ENCODE results near the gene TRIM52. TPM values are rescaled to one million over a fixed set of nuclear protein-coding genes. Genes with fewer than 3 reads are reported as not detected.

TRIM52 gene
- total and polyA plus RNA-seq, 2 of the 13 experiments (the other 11 are each of a cell fraction or from before 2014, with no cell fraction given) = 7.2 to 11.6 TPM

DNA sequence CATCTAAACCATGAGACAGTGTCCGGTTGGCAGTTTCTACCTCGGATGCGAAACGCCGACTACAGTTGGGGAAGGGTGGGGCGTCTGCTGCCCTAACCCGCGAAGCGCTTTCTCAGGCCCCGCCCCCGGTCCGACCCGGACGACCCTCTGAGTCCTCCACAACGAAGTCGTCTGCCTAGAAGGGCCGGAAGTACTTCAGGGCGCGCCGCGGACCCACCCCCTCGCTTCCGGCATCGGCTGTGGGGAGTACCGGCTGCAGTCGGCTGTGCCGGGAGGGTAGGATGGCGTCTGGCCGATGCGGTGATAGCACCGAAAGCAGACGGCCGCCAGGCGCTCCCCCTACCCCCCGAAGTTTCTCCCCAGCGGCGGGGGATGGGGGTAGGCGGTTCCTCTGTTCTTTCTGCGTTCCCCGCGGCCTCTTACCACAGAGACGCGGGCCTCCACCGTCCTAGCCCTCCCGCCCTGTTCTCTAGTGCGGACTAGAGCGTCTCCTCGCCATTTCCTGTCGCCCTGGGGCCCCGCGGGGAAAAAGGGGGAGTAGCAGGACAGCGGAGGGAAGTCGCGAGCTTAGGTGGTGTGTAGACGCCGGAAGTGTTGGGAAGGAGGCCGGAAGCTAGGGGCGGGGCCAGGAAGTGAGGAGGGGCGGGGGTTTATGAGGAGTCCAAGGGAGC, 37.8 kb downstream of the TRIM52 start, which contains the start of gene TRIM41 (continued):
- TF ChIP-seq SOX5 (CRISPR knock-in tag; IDR thresholded peaks at IDR 0.05; ENCODE audit: borderline replicate concordance) (peak; percentile 43; the same call in 1 of the 2 replicates), HDAC2 (CRISPR knock-in tag; IDR thresholded peaks at IDR 0.05) (peak; percentile 56), ZNF121 (CRISPR knock-in tag; IDR thresholded peaks at IDR 0.05) (no peak), MAFK (conservative IDR thresholded peaks at IDR 0.05 in 1 of 2, IDR thresholded peaks at IDR 0.05 in 1 of 2; ENCODE audit: low read length in 2 of 2) (no peak), ZNF709 (CRISPR knock-in tag; IDR thresholded peaks at IDR 0.05) (no peak), ZNF839 (CRISPR knock-in tag; IDR thresholded peaks at IDR 0.05; ENCODE audit: borderline replicate concordance) (peak; percentile 82; the same call in 1 of the 2 replicates), TOE1 (CRISPR knock-in tag; IDR thresholded peaks at IDR 0.05) (no peak), TBP (CRISPR knock-in tag; IDR thresholded peaks at IDR 0.05) (0 out of 2 replicates have a peak, but pooled peaks have one; percentile 3), YY1 (IDR thresholded peaks at IDR 0.05; ENCODE audit: insufficient read depth, insufficient replicate concordance, low read depth, low read length) (peak; percentile 36), NR2F2 (IDR thresholded peaks at IDR 0.05; ENCODE audit: borderline replicate concordance, low read depth) (no peak), AGO1 (IDR thresholded peaks at IDR 0.05; ENCODE audit: low read depth, low read length, poor library complexity, severe bottlenecking) (no peak), ZBTB8A (CRISPR knock-in tag; IDR thresholded peaks at IDR 0.05; ENCODE audit: borderline replicate concordance, low read depth) (no peak), ZNF652 (CRISPR knock-in tag; IDR thresholded peaks at IDR 0.05; ENCODE audit: borderline replicate concordance, low read depth) (no peak), FIP1L1 (IDR thresholded peaks at IDR 0.05; ENCODE audit: borderline replicate concordance, insufficient read depth, low read depth, low read length) (peak; percentile 85; the same call in 1 of the 2 replicates), ZNF781 (CRISPR knock-in tag; IDR thresholded peaks at IDR 0.05; ENCODE audit: borderline replicate concordance, not compliant biosample characterization) (peak; percentile 69), HHEX (CRISPR knock-in tag; IDR thresholded peaks at IDR 0.05) (no peak), RAD51 (IDR thresholded peaks at IDR 0.05; ENCODE audit: borderline replicate concordance) (no peak), ZNF383 (CRISPR knock-in tag; IDR thresholded peaks at IDR 0.05; ENCODE audit: borderline replicate concordance) (peak; percentile 89; the same call in 1 of the 2 replicates)
- TF ChIP-seq, protein P1, sequence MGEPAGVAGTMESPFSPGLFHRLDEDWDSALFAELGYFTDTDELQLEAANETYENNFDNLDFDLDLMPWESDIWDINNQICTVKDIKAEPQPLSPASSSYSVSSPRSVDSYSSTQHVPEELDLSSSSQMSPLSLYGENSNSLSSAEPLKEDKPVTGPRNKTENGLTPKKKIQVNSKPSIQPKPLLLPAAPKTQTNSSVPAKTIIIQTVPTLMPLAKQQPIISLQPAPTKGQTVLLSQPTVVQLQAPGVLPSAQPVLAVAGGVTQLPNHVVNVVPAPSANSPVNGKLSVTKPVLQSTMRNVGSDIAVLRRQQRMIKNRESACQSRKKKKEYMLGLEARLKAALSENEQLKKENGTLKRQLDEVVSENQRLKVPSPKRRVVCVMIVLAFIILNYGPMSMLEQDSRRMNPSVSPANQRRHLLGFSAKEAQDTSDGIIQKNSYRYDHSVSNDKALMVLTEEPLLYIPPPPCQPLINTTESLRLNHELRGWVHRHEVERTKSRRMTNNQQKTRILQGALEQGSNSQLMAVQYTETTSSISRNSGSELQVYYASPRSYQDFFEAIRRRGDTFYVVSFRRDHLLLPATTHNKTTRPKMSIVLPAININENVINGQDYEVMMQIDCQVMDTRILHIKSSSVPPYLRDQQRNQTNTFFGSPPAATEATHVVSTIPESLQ (CRISPR knock-in tag; conservative IDR thresholded peaks at IDR 0.05) = no peak
- TF ChIP-seq, protein P2, sequence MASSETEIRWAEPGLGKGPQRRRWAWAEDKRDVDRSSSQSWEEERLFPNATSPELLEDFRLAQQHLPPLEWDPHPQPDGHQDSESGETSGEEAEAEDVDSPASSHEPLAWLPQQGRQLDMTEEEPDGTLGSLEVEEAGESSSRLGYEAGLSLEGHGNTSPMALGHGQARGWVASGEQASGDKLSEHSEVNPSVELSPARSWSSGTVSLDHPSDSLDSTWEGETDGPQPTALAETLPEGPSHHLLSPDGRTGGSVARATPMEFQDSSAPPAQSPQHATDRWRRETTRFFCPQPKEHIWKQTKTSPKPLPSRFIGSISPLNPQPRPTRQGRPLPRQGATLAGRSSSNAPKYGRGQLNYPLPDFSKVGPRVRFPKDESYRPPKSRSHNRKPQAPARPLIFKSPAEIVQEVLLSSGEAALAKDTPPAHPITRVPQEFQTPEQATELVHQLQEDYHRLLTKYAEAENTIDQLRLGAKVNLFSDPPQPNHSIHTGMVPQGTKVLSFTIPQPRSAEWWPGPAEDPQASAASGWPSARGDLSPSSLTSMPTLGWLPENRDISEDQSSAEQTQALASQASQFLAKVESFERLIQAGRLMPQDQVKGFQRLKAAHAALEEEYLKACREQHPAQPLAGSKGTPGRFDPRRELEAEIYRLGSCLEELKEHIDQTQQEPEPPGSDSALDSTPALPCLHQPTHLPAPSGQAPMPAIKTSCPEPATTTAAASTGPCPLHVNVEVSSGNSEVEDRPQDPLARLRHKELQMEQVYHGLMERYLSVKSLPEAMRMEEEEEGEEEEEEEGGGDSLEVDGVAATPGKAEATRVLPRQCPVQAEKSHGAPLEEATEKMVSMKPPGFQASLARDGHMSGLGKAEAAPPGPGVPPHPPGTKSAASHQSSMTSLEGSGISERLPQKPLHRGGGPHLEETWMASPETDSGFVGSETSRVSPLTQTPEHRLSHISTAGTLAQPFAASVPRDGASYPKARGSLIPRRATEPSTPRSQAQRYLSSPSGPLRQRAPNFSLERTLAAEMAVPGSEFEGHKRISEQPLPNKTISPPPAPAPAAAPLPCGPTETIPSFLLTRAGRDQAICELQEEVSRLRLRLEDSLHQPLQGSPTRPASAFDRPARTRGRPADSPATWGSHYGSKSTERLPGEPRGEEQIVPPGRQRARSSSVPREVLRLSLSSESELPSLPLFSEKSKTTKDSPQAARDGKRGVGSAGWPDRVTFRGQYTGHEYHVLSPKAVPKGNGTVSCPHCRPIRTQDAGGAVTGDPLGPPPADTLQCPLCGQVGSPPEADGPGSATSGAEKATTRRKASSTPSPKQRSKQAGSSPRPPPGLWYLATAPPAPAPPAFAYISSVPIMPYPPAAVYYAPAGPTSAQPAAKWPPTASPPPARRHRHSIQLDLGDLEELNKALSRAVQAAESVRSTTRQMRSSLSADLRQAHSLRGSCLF (CRISPR knock-in tag; IDR thresholded peaks at IDR 0.05; ENCODE audit: borderline replicate concordance) = no peak
- TF ChIP-seq, protein P3, sequence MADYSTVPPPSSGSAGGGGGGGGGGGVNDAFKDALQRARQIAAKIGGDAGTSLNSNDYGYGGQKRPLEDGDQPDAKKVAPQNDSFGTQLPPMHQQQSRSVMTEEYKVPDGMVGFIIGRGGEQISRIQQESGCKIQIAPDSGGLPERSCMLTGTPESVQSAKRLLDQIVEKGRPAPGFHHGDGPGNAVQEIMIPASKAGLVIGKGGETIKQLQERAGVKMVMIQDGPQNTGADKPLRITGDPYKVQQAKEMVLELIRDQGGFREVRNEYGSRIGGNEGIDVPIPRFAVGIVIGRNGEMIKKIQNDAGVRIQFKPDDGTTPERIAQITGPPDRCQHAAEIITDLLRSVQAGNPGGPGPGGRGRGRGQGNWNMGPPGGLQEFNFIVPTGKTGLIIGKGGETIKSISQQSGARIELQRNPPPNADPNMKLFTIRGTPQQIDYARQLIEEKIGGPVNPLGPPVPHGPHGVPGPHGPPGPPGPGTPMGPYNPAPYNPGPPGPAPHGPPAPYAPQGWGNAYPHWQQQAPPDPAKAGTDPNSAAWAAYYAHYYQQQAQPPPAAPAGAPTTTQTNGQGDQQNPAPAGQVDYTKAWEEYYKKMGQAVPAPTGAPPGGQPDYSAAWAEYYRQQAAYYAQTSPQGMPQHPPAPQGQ (CRISPR knock-in tag; IDR thresholded peaks at IDR 0.05; ENCODE audit: borderline replicate concordance) = no peak

Measured in HepG2 (cell line).